ENCODE results near the gene MAML3. TPM values are rescaled to one million over a fixed set of nuclear protein-coding genes. Genes with fewer than 3 reads are reported as not detected.

Gene MAML3
- total and polyA plus RNA-seq, 2 of the 13 experiments (the other 11 are each of a cell fraction or from before 2014, with no cell fraction given): 0.05 to 0.13 TPM

DNA sequence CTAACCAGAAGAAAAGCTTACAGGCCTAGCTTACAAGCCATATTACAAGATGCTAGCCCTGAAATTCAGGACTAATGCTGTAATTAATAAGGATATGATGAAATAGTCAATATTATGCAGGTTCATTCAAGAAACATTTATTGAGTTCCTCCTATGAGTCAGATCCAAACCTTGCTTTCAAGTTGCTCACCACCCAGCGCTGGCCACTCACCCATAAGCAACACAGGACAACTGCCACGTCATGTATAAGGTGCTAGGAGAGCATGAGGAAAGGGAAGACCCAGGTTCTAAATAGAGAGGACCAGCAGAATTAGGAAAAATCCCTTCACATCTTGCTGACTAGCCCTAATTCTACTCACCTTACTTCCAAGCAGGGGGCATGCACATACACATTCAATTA, 23.3 kb downstream of the MAML3 start:
- in situ Hi-C loops (cut with HindIII; ENCODE audit: extremely low pct_ligation_motif_present, low pct_unique_long_range_greater_than_20kb): no loop called here
- no peaks in the 10 kb centered on the region for H3K9me3 ChIP-seq (ENCODE audit: low read length)
- H3K4me2 ChIP-seq (ENCODE audit: low read depth, low read length): no peak overlapping the region
- no peak overlapping the region for H3K9ac ChIP-seq (ENCODE audit: insufficient read depth, low read depth, low read length)
- TF ChIP-seq REXO4 (CRISPR knock-in tag; IDR thresholded peaks at IDR 0.05; ENCODE audit: borderline replicate concordance) (no peak), ZNF550 (CRISPR knock-in tag; IDR thresholded peaks at IDR 0.05; ENCODE audit: borderline replicate concordance) (no peak), MAFK (conservative IDR thresholded peaks at IDR 0.05 in 1 of 2, IDR thresholded peaks at IDR 0.05 in 1 of 2; ENCODE audit: low read length in 2 of 2) (peak; percentile 7 to 20; a peak in 1 of 4 replicates)
- no peaks in the 10 kb centered on the region for H3K36me3 ChIP-seq (replicated peaks in 1 of 2; ENCODE audit: control insufficient read depth in 1 of 2, insufficient read depth in 2 of 2, low read length in 2 of 2)
- no peaks in the 10 kb centered on the region for H4K20me1 ChIP-seq (ENCODE audit: insufficient read depth, low read length)
- 0% methylated on average over 2 of the region's 2 CpGs for WGBS (ENCODE audit: low lambda C conversion rate)
- no peak overlapping the region for H3K27ac ChIP-seq (ENCODE audit: extremely low read length, insufficient read depth, low read length)
- H3K27me3 ChIP-seq (ENCODE audit: control insufficient read depth in 1 of 2, insufficient read depth in 2 of 2, low read length in 2 of 2): peaks cover 0 to 2% of the 10 kb centered on the region in 2 experiments; a peak in 2 of 5 replicates
- intact Hi-C loops (cut with micrococcal nuclease; ENCODE audit: unreplicated experiment): no loop called here
- no peak overlapping the region for H2AFZ ChIP-seq (ENCODE audit: low read length)
- no peaks in the 10 kb centered on the region for H3K4me1 ChIP-seq (ENCODE audit: insufficient read depth, low read length)
- CTCF ChIA-PET (ENCODE audit: low intra/inter-chr PET ratio, low total read pairs): no interaction called here
- POLR2A ChIA-PET: no interaction called here
- no peak for ATAC-seq
- DNase-seq (ENCODE audit: low spot score): no peak
- no peak for FAIRE-seq
- H3K79me2 ChIP-seq (ENCODE audit: insufficient read depth, low read length): no peaks in the 10 kb centered on the region
- BruUV-seq (replicated peaks): no TSS peak
- no peak overlapping the region for H3K4me3 ChIP-seq (replicated peaks in 1 of 3; ENCODE audit: insufficient read depth in 1 of 3, low read depth in 2 of 3, low read length in 3 of 3)

DNA sequence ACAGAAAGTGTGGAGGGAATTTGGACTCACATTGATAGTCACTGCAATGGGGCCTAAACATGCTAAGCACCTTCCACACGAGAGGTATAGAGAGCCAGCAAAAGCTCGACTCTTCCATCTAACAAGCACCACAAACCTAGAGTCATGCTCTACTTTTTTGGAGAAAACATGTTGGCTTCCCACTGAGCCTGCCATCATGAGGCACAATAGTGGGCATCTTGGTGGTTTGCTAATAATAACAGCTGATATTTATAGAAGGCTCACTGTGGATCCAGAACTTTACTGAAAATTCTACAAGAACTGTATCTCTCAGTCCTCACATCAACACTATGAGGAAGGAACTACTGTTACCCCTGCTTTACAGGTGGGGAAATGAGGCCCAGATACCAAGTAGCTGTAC, 26.6 kb downstream of the MAML3 start:
- no TSS peak for BruUV-seq (replicated peaks)
- ATAC-seq: no peak

More for the DNA sequence above, 26.6 kb downstream of the MAML3 start:
- FAIRE-seq (no peak), DNase-seq (ENCODE audit: low spot score) (no peak)
- POLR2A ChIA-PET: no interaction called here
- in situ Hi-C loops (cut with HindIII; ENCODE audit: extremely low pct_ligation_motif_present, low pct_unique_long_range_greater_than_20kb) (no loop called here), intact Hi-C loops (cut with micrococcal nuclease; ENCODE audit: unreplicated experiment) (no loop called here)
- H3K36me3 ChIP-seq (replicated peaks in 1 of 2; ENCODE audit: control insufficient read depth in 1 of 2, insufficient read depth in 2 of 2, low read length in 2 of 2): no peaks in the 10 kb centered on the region
- CTCF ChIA-PET (ENCODE audit: low intra/inter-chr PET ratio, low total read pairs): no interaction called here
- H3K9ac ChIP-seq (ENCODE audit: insufficient read depth, low read depth, low read length): no peak overlapping the region
- TF ChIP-seq ZNF136 (CRISPR knock-in tag; IDR thresholded peaks at IDR 0.05; ENCODE audit: low read depth) (no peak), FOXP4 (CRISPR knock-in tag; IDR thresholded peaks at IDR 0.05) (no peak), ZNF83 (CRISPR knock-in tag; IDR thresholded peaks at IDR 0.05; ENCODE audit: borderline replicate concordance) (no peak), NFKB2 (CRISPR knock-in tag; IDR thresholded peaks at IDR 0.05; ENCODE audit: borderline replicate concordance) (no peak), ELF4 (CRISPR knock-in tag; IDR thresholded peaks at IDR 0.05; ENCODE audit: borderline replicate concordance) (no peak), PAX8 (CRISPR knock-in tag; IDR thresholded peaks at IDR 0.05; ENCODE audit: borderline replicate concordance) (no peak), ZNF275 (CRISPR knock-in tag; IDR thresholded peaks at IDR 0.05; ENCODE audit: borderline replicate concordance) (no peak), TBX2 (CRISPR knock-in tag; IDR thresholded peaks at IDR 0.05; ENCODE audit: borderline replicate concordance) (no peak), NFYC (CRISPR knock-in tag; IDR thresholded peaks at IDR 0.05) (no peak), ZNF777 (CRISPR knock-in tag; IDR thresholded peaks at IDR 0.05) (no peak), NCOA2 (CRISPR knock-in tag; IDR thresholded peaks at IDR 0.05) (no peak)
- TF ChIP-seq, protein P1, sequence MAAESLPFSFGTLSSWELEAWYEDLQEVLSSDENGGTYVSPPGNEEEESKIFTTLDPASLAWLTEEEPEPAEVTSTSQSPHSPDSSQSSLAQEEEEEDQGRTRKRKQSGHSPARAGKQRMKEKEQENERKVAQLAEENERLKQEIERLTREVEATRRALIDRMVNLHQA (CRISPR knock-in tag; IDR thresholded peaks at IDR 0.05): no peak
- H3K9me3 ChIP-seq (ENCODE audit: low read length): no peaks in the 10 kb centered on the region
- H3K27me3 ChIP-seq (ENCODE audit: control insufficient read depth in 1 of 2, insufficient read depth in 2 of 2, low read length in 2 of 2): peaks cover 0 to 2% of the 10 kb centered on the region in 2 experiments; a peak in 2 of 5 replicates
- H3K79me2 ChIP-seq (ENCODE audit: insufficient read depth, low read length): no peaks in the 10 kb centered on the region
- 0% methylated on average over 1 of the region's 2 CpGs for WGBS (ENCODE audit: low lambda C conversion rate)
- H3K4me1 ChIP-seq (ENCODE audit: insufficient read depth, low read length): no peaks in the 10 kb centered on the region
- H2AFZ ChIP-seq (ENCODE audit: low read length): no peak overlapping the region
- H3K27ac ChIP-seq (ENCODE audit: extremely low read length, insufficient read depth, low read length): no peak overlapping the region
- H3K4me3 ChIP-seq (replicated peaks in 1 of 3; ENCODE audit: insufficient read depth in 1 of 3, low read depth in 2 of 3, low read length in 3 of 3): no peak overlapping the region
- H3K4me2 ChIP-seq (ENCODE audit: low read depth, low read length): no peak overlapping the region
- no peaks in the 10 kb centered on the region for H4K20me1 ChIP-seq (ENCODE audit: insufficient read depth, low read length)

Data from HepG2 (cell line).